HG02943 (cell line): Measurements from ENCODE around the gene FRS3.

Experiments
- ATAC-seq: cut with Tn5 transposase; IDR thresholded peaks from one replicate; pipeline ENCODE4 v1.9.1; 2021; ENCODE audit warnings: mild to moderate bottlenecking, low read depth, moderate library complexity; ENCODE audit not compliant: unreplicated experiment

Gene FRS3

GRCh38 chr6:41747256-41748101 lies 32.2 kb downstream of the FRS3 start, which contains the start of gene PGC:
PGC (minus strand) TSS chr6:41747397; CDS start chr6:41747334, 63 bp downstream.
- no peak for ATAC-seq

GRCh38 chr6:41746107-41746506 lies 33.6 kb downstream of the FRS3 start:
- no peak for ATAC-seq

GRCh38 chr6:41744236-41744787 lies 35.4 kb downstream of the FRS3 start:
- no peak for ATAC-seq

GRCh38 chr6:41743406-41744235 lies 36.1 kb downstream of the FRS3 start:
- no peak for ATAC-seq

- ATAC-seq, result no peak
Observed at GRCh38 chr6:41741625-41742490, 37.8 kb downstream of the FRS3 start.

GRCh38 chr6:41740366-41741162 lies 39.1 kb downstream of the FRS3 start:
- ATAC-seq, result no peak

- ATAC-seq, result no peak
Observed at GRCh38 chr6:41739041-41739440, 40.7 kb downstream of the FRS3 start.

- no peak for ATAC-seq
Observed at GRCh38 chr6:41737591-41738130, 42.0 kb downstream of the FRS3 start.

- no peak for ATAC-seq
Observed at GRCh38 chr6:41736800-41737555, 42.7 kb downstream of the FRS3 start.

GRCh38 chr6:41736186-41736733 lies 43.4 kb downstream of the FRS3 start:
- no peak for ATAC-seq

GRCh38 chr6:41735427-41736185 lies 44.1 kb downstream of the FRS3 start, which contains the start of gene TFEB:
TFEB (minus strand) TSS chr6:41735608; CDS start chr6:41691213, 44,395 bp downstream.
- peak; percentile 44 for ATAC-seq

- ATAC-seq, result peak; percentile 23
Observed at GRCh38 chr6:41734666-41735426, 44.9 kb downstream of the FRS3 start.

- peak; percentile 45 for ATAC-seq
Observed at GRCh38 chr6:41733707-41734665, 45.7 kb downstream of the FRS3 start.

- ATAC-seq, result no peak
Observed at GRCh38 chr6:41733360-41733706, 46.4 kb downstream of the FRS3 start.

- ATAC-seq, result peak; percentile 35
Observed at GRCh38 chr6:41732591-41733359, 46.9 kb downstream of the FRS3 start.
